NCI-H1417 treated with DMSO at 0.1 percent for 48 hours (cell line): Measurements from ENCODE around the gene CLSTN1.

Source experiments
- DNase-seq: peaks from one replicate; lab custom pipeline; 2025; lab: John Stamatoyannopoulos, UW

CLSTN1 gene

DNA sequence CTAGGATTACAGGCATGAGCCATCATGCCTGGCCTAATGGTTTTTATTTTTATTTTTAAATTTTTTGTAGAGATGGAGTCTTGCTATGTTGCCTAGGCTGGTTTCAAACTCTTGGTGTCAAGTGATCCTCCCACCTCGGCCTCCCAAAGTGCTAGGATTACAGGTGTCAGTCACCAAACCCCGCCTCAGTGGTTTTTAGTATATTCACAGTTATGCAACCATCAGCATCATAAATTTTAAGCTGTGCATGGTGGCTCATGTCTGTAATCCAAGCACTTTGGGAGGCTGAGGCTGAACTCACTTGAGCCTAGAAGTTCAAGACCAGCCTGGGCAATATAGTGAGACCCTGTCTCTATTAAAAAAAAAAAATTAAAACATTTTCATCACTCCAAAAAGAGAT lies 143.7 kb downstream of the CLSTN1 start:
- no peak for DNase-seq
